ENCODE results near the gene UNC119B.

The UNC119B gene

GRCh38 chr12:120725659-120726509 is 15.6 kb downstream of the UNC119B start, which contains the start of gene ACADS (continued):
- no peak for TF ChIP-seq ZBTB6 (tag by site-specific recombination; IDR thresholded peaks at IDR 0.05)
- no peak for TF ChIP-seq PRDM1 (tag by site-specific recombination; IDR thresholded peaks at IDR 0.05)
- TF ChIP-seq ZNF266 (tag by site-specific recombination; IDR thresholded peaks at IDR 0.05; ENCODE audit: low read depth) = no peak
- no peak for TF ChIP-seq ZNF362 (tag by site-specific recombination; IDR thresholded peaks at IDR 0.05)
- TF ChIP-seq ZNF48 (tag by site-specific recombination; IDR thresholded peaks at IDR 0.05) = no peak
- no peak for TF ChIP-seq ZNF544 (tag by site-specific recombination; IDR thresholded peaks at IDR 0.05)
- no peak for TF ChIP-seq TSHZ1 (tag by site-specific recombination; IDR thresholded peaks at IDR 0.05; ENCODE audit: borderline replicate concordance)
- TF ChIP-seq ZSCAN5A (tag by site-specific recombination; IDR thresholded peaks at IDR 0.05) = peak; percentile 46; the same call in 1 of the 2 replicates
- TF ChIP-seq KLF16 (tag by site-specific recombination; IDR thresholded peaks at IDR 0.05) = peak; percentile 55; the same call in 1 of the 2 replicates
- no peak for TF ChIP-seq REPIN1 (tag by site-specific recombination; IDR thresholded peaks at IDR 0.05; ENCODE audit: low read depth)
- 0 out of 2 replicates have a peak, but pooled peaks have one; percentile 42 for TF ChIP-seq ZNF692 (tag by site-specific recombination; IDR thresholded peaks at IDR 0.05)
- no peak for TF ChIP-seq ZFP3 (tag by site-specific recombination; IDR thresholded peaks at IDR 0.05; ENCODE audit: low read depth)
- TF ChIP-seq ZNF335 (tag by site-specific recombination; conservative IDR thresholded peaks at IDR 0.05) = no peak
- no peak; the same call in 1 of the 2 replicates for TF ChIP-seq YY1 (tag by site-specific recombination; IDR thresholded peaks at IDR 0.05)
- TF ChIP-seq ZSCAN30 (tag by site-specific recombination; IDR thresholded peaks at IDR 0.05) = peak; percentile 88
- TF ChIP-seq ZNF23 (tag by site-specific recombination; IDR thresholded peaks at IDR 0.05; ENCODE audit: borderline replicate concordance) = no peak
- no peak for TF ChIP-seq ZNF366 (tag by site-specific recombination; conservative IDR thresholded peaks at IDR 0.05)
- no peak for TF ChIP-seq ZNF324 (tag by site-specific recombination; IDR thresholded peaks at IDR 0.05)
- no peak for TF ChIP-seq ZSCAN23 (tag by site-specific recombination; IDR thresholded peaks at IDR 0.05)
- peak; percentile 93 for TF ChIP-seq SCRT2 (tag by site-specific recombination; IDR thresholded peaks at IDR 0.05)
- TF ChIP-seq ZNF629 (tag by site-specific recombination; IDR thresholded peaks at IDR 0.05) = peak; percentile 12; the same call in 1 of the 2 replicates
- no peak for TF ChIP-seq ZNF768 (tag by site-specific recombination; IDR thresholded peaks at IDR 0.05)
- TF ChIP-seq ZNF449 (tag by site-specific recombination; IDR thresholded peaks at IDR 0.05) = no peak
- TF ChIP-seq AEBP2 (tag by site-specific recombination; IDR thresholded peaks at IDR 0.05; ENCODE audit: borderline replicate concordance) = no peak
- TF ChIP-seq ZNF777 (tag by site-specific recombination; IDR thresholded peaks at IDR 0.05; ENCODE audit: borderline replicate concordance) = no peak
- no peak for TF ChIP-seq ZNF610 (tag by site-specific recombination; IDR thresholded peaks at IDR 0.05; ENCODE audit: borderline replicate concordance)
- TF ChIP-seq ZBTB1 (tag by site-specific recombination; IDR thresholded peaks at IDR 0.05) = no peak
- no peak for TF ChIP-seq ZNF596 (tag by site-specific recombination; IDR thresholded peaks at IDR 0.05)

Measured in HEK293 (cell line).